ENCODE measurements around the gene SPINK4.

Gene SPINK4

GRCh38 chr9:33257276-33257675 lies 17.3 kb downstream of the SPINK4 start:
- DNase-seq (ENCODE audit: low spot score) = no peak

DNA sequence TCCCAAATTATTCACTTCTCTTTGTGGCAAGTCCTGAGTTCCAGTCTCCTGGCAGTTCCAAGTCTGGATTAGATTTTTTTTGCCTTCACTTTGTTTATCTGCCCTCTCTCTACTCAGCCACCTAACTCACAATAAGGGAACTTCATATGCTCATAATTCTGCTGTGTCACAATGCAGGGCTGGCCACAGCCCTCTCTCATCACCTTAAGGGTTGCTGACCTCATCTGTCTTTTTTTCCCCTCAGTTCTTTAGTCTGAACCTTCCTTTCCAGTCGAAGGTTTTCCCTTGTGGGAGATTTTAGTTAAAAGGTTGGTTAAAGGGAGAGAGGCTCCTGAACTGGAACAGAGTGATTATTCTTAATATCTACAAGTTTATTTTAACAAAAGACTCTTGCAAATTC lies 20.4 kb downstream of the SPINK4 start:
- DNase-seq (ENCODE audit: low spot score) = no peak

DNA sequence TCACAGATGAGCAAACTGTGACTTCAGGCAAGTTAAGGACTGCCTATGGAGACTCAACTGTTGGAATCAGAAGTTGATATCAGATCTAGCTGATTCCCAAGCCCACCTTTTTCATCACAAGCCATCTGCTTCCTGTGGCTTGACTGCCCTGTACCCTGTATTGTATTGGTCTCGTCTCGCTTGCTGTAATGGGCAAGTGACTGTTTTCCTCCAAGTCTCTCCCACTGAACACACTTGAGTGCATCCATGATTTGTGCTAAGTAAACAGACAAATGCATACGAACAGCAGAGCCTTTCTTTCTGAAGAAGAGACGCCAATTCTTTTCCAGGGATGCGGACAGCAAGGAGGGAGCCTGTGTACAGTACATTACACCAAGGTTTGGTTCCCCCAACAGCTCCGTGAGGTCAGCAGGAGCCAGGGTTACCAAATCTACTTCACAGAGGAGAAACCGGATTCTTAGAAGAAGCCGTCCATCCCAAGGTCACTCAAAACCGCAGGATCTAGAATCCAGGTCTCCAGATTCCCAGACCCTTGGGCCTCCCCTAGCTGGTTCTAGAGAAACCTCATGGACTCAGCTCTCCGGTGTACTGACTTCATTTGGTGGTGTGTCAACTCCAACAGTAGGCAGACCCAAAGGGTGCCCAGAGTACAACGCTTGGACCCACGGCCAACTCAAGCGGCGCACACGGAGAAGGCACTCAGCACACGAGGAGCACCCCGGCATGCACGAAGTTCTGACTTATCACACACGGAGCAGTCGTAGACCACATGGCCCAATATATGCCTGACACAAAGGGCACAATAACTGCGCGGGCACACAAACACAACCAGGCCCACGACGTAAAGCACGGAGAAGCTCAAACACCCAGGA lies 23.4 kb downstream of the SPINK4 start:
- DNase-seq (ENCODE audit: low spot score) = peak; percentile 33

GRCh38 chr9:33264003-33264472 lies 24.1 kb downstream of the SPINK4 start:
- peak; percentile 32 for DNase-seq (ENCODE audit: low spot score)

GRCh38 chr9:33264473-33265177 lies 24.7 kb downstream of the SPINK4 start, which contains the start of the genes BAG1 and CHMP5:
TSS of gene BAG1 (minus strand) at chr9:33264708.
TSS of gene CHMP5 (plus strand) at chr9:33265049. CDS start at chr9:33265079, 30 bp downstream.
- DNase-seq (ENCODE audit: low spot score) = peak; percentile 99

GRCh38 chr9:33265211-33265865 lies 25.4 kb downstream of the SPINK4 start:
- no peak for DNase-seq (ENCODE audit: low spot score)

GRCh38 chr9:33267151-33267767 lies 27.3 kb downstream of the SPINK4 start:
- DNase-seq (ENCODE audit: low spot score) = no peak

- DNase-seq (ENCODE audit: low spot score) = no peak
Measured at GRCh38 chr9:33270146-33270545, 30.2 kb downstream of the SPINK4 start.

GRCh38 chr9:33272061-33272460 lies 32.1 kb downstream of the SPINK4 start:
- no peak for DNase-seq (ENCODE audit: low spot score)

DNA sequence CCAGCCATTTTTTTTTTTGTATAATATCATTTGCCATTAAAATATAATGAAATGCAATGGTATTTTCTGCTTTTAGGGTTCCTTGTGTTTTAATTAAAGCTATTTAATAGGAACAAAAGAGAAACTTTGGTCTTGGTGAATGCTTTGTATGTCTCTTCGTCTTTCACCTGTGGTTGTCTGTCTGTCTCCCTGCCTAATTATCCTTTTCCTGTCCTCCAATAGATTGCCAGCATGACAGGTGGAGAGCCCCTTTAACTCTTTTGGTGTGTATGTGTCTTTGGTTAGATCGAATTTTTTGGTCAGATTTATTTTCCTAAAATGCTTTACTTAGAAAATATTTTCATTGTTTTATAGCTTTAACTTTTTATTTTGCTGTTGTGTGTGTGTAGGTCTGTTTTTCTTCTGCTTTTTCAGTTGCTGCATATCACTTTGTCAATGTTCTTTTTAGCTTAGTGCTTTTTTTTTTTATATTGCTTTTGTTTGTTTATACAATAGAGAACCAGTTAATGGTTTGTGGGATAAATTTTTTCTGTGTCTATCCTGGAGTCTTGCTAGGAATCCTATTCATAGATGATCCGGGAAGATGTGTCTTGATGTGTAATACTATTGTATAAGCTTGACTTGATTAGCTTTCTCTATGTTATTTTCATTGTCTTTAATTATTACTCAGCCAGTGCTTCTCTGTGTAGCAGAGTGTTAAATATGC lies 33.5 kb downstream of the SPINK4 start:
- no peak for DNase-seq (ENCODE audit: low spot score)

- no peak for DNase-seq (ENCODE audit: low spot score)
Measured at GRCh38 chr9:33273972-33274328, 34.0 kb downstream of the SPINK4 start.

DNA sequence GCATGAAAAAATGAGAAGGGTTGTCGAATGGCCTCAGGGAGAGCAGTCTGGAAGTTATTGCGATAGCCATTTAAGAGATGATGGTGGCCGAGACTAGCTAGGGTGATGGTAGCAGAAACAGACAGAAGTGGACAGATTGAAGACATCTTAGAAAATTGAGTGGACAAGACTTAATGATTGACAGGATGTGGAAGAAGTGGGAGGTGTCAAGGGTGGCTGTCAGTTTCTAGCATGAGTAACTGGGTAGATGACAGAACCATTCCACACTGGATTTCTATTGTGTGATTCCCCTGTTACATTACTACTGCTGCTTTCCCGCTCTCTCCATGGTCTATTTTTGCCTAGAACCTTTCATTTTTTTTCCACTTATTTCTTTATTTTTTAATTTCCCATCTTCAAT lies 37.5 kb downstream of the SPINK4 start:
- DNase-seq (ENCODE audit: low spot score) = no peak

DNA sequence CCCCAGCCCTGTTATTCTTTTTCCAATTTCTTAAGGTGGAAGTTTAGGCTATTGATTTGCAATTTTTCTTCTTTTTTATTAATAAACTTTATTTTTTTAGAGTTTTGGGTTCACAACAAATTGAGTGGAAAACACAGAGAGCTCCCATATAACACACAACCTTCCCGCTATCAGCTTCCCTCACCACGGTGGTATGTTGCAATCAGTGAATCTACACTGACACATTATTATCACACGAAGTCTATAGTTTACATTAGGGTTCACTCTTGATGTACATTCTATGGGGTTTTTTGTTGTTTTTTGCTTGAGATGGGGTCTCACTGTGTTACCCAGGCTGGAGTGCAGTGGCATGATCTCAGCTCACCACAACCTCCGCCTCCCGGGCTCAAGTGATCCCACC lies 45.5 kb downstream of the SPINK4 start:
- no peak for DNase-seq (ENCODE audit: low spot score)

DNA sequence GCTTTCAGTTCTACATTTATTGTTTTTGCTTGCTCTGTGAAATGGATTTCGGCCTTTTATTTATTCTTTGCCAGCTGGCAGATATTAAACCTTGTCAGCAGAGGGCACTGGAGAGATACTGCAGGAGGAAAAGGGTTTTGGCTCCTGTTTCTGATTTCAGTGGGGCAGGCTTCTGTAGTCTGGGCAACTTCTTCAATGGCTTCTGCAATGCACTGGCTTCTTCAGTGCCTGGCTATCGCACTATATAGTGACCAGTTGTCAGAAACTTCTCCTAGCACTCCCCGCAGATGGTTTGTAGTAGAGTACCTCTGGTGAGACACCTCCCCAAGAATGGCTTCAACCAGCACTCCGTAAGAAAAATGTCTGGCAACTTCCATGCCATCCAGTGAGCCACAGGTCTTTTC lies 47.1 kb downstream of the SPINK4 start:
- DNase-seq (ENCODE audit: low spot score) = peak; percentile 81

- DNase-seq (ENCODE audit: low spot score) = no peak
Measured at GRCh38 chr9:33288235-33288634, 48.3 kb downstream of the SPINK4 start.

GRCh38 chr9:33288828-33289483 lies 49.0 kb downstream of the SPINK4 start:
- no peak for DNase-seq (ENCODE audit: low spot score)

DNA sequence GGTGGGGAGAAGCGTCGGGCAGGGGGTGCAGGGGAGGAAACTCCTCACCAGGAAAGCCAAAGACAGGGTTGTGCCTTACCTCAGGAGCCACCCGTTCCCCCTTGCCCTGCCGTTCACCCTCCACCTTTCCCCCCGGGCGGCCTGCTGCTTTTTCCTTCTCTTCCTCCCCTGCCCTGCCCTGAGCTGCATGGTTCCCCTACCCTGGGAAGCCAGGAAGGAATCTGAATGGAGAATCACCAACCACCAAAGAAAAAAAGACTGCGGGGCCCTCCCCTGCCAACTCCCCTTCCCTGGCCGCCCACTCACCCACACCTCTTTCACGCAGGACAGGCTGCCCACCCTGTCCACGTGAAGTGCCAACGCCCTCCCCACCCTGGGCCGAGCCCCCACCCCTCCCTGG lies 49.5 kb downstream of the SPINK4 start:
- peak; percentile 16 for DNase-seq (ENCODE audit: low spot score)

DNA sequence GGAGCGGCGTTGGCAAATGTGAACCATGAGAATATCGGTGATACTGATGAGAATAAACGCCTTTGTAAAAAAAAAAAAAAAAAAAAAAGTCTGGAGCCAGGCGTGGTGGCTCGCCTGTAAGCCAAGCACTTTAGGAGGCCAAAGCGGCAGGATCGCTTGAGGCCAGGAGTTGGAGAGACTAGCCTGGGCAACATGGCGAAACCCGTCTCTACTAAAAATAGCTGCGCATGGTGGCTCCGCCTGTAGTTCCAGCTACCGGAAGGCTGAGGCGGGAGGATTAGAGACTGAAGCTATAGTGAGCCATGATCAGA lies 49.9 kb downstream of the SPINK4 start:
- no peak for DNase-seq (ENCODE audit: low spot score)

- DNase-seq (ENCODE audit: low spot score) = peak; percentile 97
Measured at GRCh38 chr9:33290247-33291030, 50.5 kb downstream of the SPINK4 start, which contains the start of gene NFX1. TSS of gene NFX1 (plus strand) at chr9:33290516. CDS start at chr9:33290573, 57 bp downstream.

GRCh38 chr9:33291031-33291397 lies 51.0 kb downstream of the SPINK4 start:
- no peak for DNase-seq (ENCODE audit: low spot score)

All from AG20443 (cell line).